ENCODE results near the gene EEF1A1.

DNA sequence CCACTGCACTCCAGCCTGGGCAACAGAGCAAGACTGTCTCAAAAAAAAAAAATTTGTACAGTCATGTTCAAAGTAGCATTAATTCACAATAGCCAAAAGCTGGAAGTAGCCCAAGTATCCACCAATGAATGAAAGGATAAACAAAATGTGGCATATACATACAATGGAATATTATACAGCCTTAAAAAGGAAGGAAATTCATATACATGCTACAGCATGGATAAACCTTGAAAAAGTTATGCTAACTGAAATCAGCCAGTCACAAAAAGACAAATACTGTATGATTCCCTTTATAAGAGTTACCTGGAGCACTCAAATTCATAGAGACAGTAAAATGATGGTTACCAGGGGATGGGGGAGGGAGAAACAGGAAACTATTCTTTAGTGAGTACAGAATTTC is 15.7 kb downstream of the EEF1A1 start:
- TF ChIP-seq POLR2A (IDR thresholded peaks at IDR 0.05) (no peak), EP300 (IDR thresholded peaks at IDR 0.05) (no peak)
- TF ChIP-seq, protein P1, sequence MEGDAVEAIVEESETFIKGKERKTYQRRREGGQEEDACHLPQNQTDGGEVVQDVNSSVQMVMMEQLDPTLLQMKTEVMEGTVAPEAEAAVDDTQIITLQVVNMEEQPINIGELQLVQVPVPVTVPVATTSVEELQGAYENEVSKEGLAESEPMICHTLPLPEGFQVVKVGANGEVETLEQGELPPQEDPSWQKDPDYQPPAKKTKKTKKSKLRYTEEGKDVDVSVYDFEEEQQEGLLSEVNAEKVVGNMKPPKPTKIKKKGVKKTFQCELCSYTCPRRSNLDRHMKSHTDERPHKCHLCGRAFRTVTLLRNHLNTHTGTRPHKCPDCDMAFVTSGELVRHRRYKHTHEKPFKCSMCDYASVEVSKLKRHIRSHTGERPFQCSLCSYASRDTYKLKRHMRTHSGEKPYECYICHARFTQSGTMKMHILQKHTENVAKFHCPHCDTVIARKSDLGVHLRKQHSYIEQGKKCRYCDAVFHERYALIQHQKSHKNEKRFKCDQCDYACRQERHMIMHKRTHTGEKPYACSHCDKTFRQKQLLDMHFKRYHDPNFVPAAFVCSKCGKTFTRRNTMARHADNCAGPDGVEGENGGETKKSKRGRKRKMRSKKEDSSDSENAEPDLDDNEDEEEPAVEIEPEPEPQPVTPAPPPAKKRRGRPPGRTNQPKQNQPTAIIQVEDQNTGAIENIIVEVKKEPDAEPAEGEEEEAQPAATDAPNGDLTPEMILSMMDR (IDR thresholded peaks at IDR 0.05): no peak
